Liver (tissue), 3 donors: ENCODE results near the gene PIEZO1.

Source experiments
- ATF3 ChIP-seq: IDR thresholded peaks from 2 replicates; pipeline ENCODE4 v1.6.1; 2016; ENCODE audit warnings: antibody characterized with exemption
- CTCF ChIP-seq: fragments of 150-350 bp; IDR thresholded peaks from 2 replicates; pipeline ENCODE4 v1.5.1; 2017; ENCODE audit warnings: improper control_type of control experiment, low read depth, low read length; ENCODE audit not compliant: missing input control
- GABPA ChIP-seq, 2 donors: IDR thresholded peaks in 1 of 2; conservative IDR thresholded peaks in 1 of 2; 2 replicates each; pipeline ENCODE4 v1.6.1; 2016; ENCODE audit warnings: antibody characterized with exemption in 2 of 2, mild to moderate bottlenecking in 1 of 2, moderate library complexity in 1 of 2
- RXRA ChIP-seq, 2 donors: IDR thresholded peaks; 2 replicates each; pipeline ENCODE4 v1.6.1; 2017 to 2018; ENCODE audit warnings: antibody characterized with exemption in 2 of 2, mild to moderate bottlenecking in 1 of 2
- YY1 ChIP-seq: IDR thresholded peaks from 2 replicates; pipeline ENCODE4 v1.6.1; 2016; ENCODE audit warnings: antibody characterized with exemption, mild to moderate bottlenecking
- donor health status: healthy.
- donor health status: healthy.

GRCh38 chr16:88739139-88739976 is 45.7 kb downstream of the PIEZO1 start:
- TF ChIP-seq RXRA (IDR thresholded peaks at IDR 0.05) = no peak
- no peak for TF ChIP-seq CTCF
- no peak for TF ChIP-seq YY1
- TF ChIP-seq GABPA (IDR thresholded peaks at IDR 0.05 in 1 of 2, conservative IDR thresholded peaks at IDR 0.05 in 1 of 2) = no peak
- TF ChIP-seq ATF3 = no peak
